Liver (tissue), 3 donors: ENCODE data around the gene PTPRC.

ENCODE experiments used
- EGR1 ChIP-seq, 2 donors: IDR thresholded peaks; 2 replicates each; pipeline ENCODE4 v1.6.1; 2016 to 2018; ENCODE audit warnings: antibody characterized with exemption in 2 of 2, low read depth in 2 of 2
- JUND ChIP-seq, 2 donors: IDR thresholded peaks; 2 replicates each; pipeline ENCODE4 v1.6.1; 2016; ENCODE audit warnings: antibody characterized with exemption in 2 of 2
- NR2F2 ChIP-seq: IDR thresholded peaks from 2 replicates; pipeline ENCODE4 v1.6.1; 2016; ENCODE audit warnings: antibody characterized with exemption
- RAD21 ChIP-seq, 2 donors: IDR thresholded peaks; 2 replicates each; pipeline ENCODE4 v1.6.1; 2016; ENCODE audit warnings: antibody characterized with exemption in 2 of 2, mild to moderate bottlenecking in 2 of 2
- RXRA ChIP-seq, 2 donors: IDR thresholded peaks; 2 replicates each; pipeline ENCODE4 v1.6.1; 2017 to 2018; ENCODE audit warnings: antibody characterized with exemption in 2 of 2, mild to moderate bottlenecking in 1 of 2
- SP1 ChIP-seq: IDR thresholded peaks from 2 replicates; pipeline ENCODE4 v1.6.1; 2018; ENCODE audit warnings: antibody characterized with exemption, mild to moderate bottlenecking
- TAF1 ChIP-seq: conservative IDR thresholded peaks from 2 replicates; pipeline ENCODE4 v1.6.1; 2016; ENCODE audit warnings: antibody characterized with exemption, mild to moderate bottlenecking
- YY1 ChIP-seq: IDR thresholded peaks from 2 replicates; pipeline ENCODE4 v1.6.1; 2016; ENCODE audit warnings: antibody characterized with exemption, mild to moderate bottlenecking
- TF ChIP-seq, protein P1 (sequence below): fragments of 150-350 bp; IDR thresholded peaks from 2 replicates; pipeline ENCODE4 v1.5.1; 2017; ENCODE audit warnings: improper control_type of control experiment, low read depth, low read length; ENCODE audit not compliant: missing input control
- TF ChIP-seq, protein P2 (sequence below): IDR thresholded peaks from 2 replicates; pipeline ENCODE4 v1.6.1; 2016; ENCODE audit warnings: antibody characterized with exemption
- TF ChIP-seq, protein P3 (sequence below): IDR thresholded peaks from 2 replicates; pipeline ENCODE4 v1.6.1; 2016; ENCODE audit warnings: antibody characterized with exemption
- TF ChIP-seq, protein P4 (sequence below): IDR thresholded peaks from 2 replicates; pipeline ENCODE4 v1.6.1; 2016; ENCODE audit warnings: antibody characterized with exemption, mild to moderate bottlenecking
- TF ChIP-seq, protein P5 (sequence below): IDR thresholded peaks from 2 replicates; pipeline ENCODE4 v1.6.1; 2016; ENCODE audit warnings: antibody characterized with exemption
- donor health status: healthy.
- donor health status: healthy.

DNA sequence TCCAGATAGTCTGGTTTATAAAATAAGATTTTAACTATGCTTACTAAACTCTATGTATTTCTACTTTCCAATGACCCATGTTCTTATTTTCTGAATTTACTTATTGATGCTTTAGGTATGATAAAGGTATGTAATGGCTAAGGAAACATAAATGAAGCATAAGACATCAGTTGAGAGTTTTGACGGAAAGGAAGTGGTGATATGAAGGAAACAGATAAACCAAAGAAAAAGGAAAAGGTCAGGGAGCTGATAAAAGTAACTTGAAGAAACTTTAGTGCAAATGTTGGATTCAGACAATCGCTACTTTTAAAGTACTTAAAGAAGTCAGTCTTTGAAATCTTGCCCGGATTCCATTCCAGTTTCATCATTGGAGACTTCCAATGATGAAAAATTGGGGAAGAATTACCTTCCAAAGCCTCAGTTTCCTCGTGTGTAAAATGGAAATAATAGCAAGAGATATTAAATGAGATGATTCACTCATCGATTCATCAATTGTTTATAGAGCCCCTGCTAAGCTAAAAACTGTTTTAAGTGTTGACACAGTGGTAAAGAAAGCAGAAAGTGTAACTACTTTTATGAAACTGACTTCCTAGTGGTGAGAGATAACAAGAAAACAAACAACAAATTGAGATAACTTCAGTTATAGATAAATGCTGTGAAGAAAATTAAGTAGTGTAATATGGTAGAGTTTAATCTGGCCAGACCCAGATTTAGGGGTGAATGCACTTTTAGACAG, 10.6 kb downstream of the PTPRC start:
- TF ChIP-seq, protein P1, sequence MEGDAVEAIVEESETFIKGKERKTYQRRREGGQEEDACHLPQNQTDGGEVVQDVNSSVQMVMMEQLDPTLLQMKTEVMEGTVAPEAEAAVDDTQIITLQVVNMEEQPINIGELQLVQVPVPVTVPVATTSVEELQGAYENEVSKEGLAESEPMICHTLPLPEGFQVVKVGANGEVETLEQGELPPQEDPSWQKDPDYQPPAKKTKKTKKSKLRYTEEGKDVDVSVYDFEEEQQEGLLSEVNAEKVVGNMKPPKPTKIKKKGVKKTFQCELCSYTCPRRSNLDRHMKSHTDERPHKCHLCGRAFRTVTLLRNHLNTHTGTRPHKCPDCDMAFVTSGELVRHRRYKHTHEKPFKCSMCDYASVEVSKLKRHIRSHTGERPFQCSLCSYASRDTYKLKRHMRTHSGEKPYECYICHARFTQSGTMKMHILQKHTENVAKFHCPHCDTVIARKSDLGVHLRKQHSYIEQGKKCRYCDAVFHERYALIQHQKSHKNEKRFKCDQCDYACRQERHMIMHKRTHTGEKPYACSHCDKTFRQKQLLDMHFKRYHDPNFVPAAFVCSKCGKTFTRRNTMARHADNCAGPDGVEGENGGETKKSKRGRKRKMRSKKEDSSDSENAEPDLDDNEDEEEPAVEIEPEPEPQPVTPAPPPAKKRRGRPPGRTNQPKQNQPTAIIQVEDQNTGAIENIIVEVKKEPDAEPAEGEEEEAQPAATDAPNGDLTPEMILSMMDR, result no peak
- TF ChIP-seq, protein P2, sequence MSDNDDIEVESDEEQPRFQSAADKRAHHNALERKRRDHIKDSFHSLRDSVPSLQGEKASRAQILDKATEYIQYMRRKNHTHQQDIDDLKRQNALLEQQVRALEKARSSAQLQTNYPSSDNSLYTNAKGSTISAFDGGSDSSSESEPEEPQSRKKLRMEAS, result no peak
- no peak for TF ChIP-seq RXRA (IDR thresholded peaks at IDR 0.05)
- no peak for TF ChIP-seq RAD21 (IDR thresholded peaks at IDR 0.05)
- TF ChIP-seq, protein P3, sequence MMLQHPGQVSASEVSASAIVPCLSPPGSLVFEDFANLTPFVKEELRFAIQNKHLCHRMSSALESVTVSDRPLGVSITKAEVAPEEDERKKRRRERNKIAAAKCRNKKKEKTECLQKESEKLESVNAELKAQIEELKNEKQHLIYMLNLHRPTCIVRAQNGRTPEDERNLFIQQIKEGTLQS, result no peak
- TF ChIP-seq, protein P4, sequence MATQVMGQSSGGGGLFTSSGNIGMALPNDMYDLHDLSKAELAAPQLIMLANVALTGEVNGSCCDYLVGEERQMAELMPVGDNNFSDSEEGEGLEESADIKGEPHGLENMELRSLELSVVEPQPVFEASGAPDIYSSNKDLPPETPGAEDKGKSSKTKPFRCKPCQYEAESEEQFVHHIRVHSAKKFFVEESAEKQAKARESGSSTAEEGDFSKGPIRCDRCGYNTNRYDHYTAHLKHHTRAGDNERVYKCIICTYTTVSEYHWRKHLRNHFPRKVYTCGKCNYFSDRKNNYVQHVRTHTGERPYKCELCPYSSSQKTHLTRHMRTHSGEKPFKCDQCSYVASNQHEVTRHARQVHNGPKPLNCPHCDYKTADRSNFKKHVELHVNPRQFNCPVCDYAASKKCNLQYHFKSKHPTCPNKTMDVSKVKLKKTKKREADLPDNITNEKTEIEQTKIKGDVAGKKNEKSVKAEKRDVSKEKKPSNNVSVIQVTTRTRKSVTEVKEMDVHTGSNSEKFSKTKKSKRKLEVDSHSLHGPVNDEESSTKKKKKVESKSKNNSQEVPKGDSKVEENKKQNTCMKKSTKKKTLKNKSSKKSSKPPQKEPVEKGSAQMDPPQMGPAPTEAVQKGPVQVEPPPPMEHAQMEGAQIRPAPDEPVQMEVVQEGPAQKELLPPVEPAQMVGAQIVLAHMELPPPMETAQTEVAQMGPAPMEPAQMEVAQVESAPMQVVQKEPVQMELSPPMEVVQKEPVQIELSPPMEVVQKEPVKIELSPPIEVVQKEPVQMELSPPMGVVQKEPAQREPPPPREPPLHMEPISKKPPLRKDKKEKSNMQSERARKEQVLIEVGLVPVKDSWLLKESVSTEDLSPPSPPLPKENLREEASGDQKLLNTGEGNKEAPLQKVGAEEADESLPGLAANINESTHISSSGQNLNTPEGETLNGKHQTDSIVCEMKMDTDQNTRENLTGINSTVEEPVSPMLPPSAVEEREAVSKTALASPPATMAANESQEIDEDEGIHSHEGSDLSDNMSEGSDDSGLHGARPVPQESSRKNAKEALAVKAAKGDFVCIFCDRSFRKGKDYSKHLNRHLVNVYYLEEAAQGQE, result no peak
- no peak for TF ChIP-seq TAF1
- no peak for TF ChIP-seq YY1
- no peak for TF ChIP-seq NR2F2
- TF ChIP-seq JUND (IDR thresholded peaks at IDR 0.05), result no peak
- TF ChIP-seq SP1, result no peak
- TF ChIP-seq, protein P5, sequence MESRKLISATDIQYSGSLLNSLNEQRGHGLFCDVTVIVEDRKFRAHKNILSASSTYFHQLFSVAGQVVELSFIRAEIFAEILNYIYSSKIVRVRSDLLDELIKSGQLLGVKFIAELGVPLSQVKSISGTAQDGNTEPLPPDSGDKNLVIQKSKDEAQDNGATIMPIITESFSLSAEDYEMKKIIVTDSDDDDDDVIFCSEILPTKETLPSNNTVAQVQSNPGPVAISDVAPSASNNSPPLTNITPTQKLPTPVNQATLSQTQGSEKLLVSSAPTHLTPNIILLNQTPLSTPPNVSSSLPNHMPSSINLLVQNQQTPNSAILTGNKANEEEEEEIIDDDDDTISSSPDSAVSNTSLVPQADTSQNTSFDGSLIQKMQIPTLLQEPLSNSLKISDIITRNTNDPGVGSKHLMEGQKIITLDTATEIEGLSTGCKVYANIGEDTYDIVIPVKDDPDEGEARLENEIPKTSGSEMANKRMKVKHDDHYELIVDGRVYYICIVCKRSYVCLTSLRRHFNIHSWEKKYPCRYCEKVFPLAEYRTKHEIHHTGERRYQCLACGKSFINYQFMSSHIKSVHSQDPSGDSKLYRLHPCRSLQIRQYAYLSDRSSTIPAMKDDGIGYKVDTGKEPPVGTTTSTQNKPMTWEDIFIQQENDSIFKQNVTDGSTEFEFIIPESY, result no peak
- TF ChIP-seq EGR1 (IDR thresholded peaks at IDR 0.05; ENCODE audit: low read depth in 2 of 2), result no peak
